Cardiac muscle cell (in vitro differentiated cells and primary cell): Measurements from ENCODE around the gene ULK1. TPM values are rescaled to one million over a fixed set of nuclear protein-coding genes. Genes with fewer than 3 reads are reported as not detected.

Experiments used
- DNase-seq, 2 donors: peaks; one replicate each; pipeline versions ENCODE4 v3.0.0 to v3.0.0-alpha.2; 2010 to 2017; ENCODE audit warnings: low read depth in 1 of 2, low spot score in 1 of 2
- H3K27ac ChIP-seq: fragments of 200-600 bp; sonication (generic); 2 replicates; pipeline ENCODE4 v1.5.1; 2016
- H3K27me3 ChIP-seq: fragments of 200-600 bp; sonication (generic); 2 replicates; pipeline ENCODE4 v1.6.0; 2016; ENCODE audit warnings: control low read depth
- H3K36me3 ChIP-seq: fragments of 200-600 bp; sonication (generic); 2 replicates; pipeline ENCODE4 v1.5.1; 2016; ENCODE audit warnings: control low read depth
- H3K4me1 ChIP-seq: fragments of 200-600 bp; sonication (generic); 2 replicates; pipeline ENCODE4 v1.8.1; 2017; ENCODE audit warnings: low read depth, mild to moderate bottlenecking, mixed run types
- H3K4me3 ChIP-seq: fragments of 200-600 bp; sonication (generic); 2 replicates; pipeline ENCODE4 v1.5.1; 2016; ENCODE audit warnings: mild to moderate bottlenecking
- H3K9me3 ChIP-seq: fragments of 200-600 bp; sonication (generic); 2 replicates; pipeline ENCODE4 v1.5.1; 2017; ENCODE audit warnings: low read depth, mild to moderate bottlenecking, control low read depth
- polyA plus RNA-seq: library from polyadenylated mRNA; unstranded; fragments of >200 nt; fragmentation: Nextera tagmentation; extraction: Ambion mirVana; gene quantifications from 2 replicates; pipeline ENCODE4 v1.2.1, GENCODE V29; 2016
- total RNA-seq: library from RNA; depleted of rRNA; stranded (reverse); fragments of >200 nt; gene quantifications from 2 replicates; pipeline ENCODE4 v1.2.3, GENCODE V29; 2016
- TF ChIP-seq, protein P1 (sequence below): IDR thresholded peaks from 2 replicates; pipeline ENCODE4 v1.5.1; 2012; ENCODE audit warnings: low read depth, mild to moderate bottlenecking, low read length

Gene ULK1
- total and polyA plus RNA-seq, 2 experiments from 2014 or later = 14.2 to 27.6 TPM

DNA sequence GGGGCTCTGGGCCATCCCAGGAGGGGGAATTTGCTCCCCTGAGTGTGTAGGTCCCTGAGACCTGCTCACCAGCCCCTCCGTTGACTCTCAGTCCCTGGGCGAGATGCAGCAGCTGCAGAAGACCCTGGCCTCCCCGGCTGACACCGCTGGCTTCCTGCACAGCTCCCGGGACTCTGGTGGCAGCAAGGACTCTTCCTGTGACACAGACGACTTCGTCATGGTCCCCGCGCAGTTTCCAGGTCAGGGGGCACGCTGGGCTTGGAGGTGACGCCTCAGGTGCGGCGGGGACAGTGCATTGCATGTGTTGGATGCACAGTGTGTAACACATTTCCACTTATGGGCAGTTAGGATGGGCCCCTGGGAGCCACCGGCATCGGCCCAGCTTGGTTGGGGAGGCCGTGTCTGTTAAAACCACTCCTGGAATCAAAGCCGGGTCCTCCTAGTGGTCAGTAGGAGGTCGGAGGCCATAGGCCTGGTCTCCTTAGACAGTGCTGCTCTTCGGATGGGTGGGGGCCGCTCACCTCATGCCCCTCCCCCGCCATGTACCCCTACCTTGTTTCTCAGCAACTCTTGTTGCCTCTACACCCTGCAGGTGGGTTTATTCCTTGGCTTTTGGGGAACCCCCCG lies 17.5 kb downstream of the ULK1 start:
- Histone ChIP-seq H3K27ac (no peak overlapping the region), H3K4me3 (no peak overlapping the region), H3K27me3 (no peaks in the 10 kb centered on the region), H3K4me1 (no peaks in the 10 kb centered on the region), H3K36me3 (peaks cover 31% of the 10 kb centered on the region), H3K9me3 (no peaks in the 10 kb centered on the region)
- TF ChIP-seq, protein P1, sequence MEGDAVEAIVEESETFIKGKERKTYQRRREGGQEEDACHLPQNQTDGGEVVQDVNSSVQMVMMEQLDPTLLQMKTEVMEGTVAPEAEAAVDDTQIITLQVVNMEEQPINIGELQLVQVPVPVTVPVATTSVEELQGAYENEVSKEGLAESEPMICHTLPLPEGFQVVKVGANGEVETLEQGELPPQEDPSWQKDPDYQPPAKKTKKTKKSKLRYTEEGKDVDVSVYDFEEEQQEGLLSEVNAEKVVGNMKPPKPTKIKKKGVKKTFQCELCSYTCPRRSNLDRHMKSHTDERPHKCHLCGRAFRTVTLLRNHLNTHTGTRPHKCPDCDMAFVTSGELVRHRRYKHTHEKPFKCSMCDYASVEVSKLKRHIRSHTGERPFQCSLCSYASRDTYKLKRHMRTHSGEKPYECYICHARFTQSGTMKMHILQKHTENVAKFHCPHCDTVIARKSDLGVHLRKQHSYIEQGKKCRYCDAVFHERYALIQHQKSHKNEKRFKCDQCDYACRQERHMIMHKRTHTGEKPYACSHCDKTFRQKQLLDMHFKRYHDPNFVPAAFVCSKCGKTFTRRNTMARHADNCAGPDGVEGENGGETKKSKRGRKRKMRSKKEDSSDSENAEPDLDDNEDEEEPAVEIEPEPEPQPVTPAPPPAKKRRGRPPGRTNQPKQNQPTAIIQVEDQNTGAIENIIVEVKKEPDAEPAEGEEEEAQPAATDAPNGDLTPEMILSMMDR = no peak
- DNase-seq = no peak

DNA sequence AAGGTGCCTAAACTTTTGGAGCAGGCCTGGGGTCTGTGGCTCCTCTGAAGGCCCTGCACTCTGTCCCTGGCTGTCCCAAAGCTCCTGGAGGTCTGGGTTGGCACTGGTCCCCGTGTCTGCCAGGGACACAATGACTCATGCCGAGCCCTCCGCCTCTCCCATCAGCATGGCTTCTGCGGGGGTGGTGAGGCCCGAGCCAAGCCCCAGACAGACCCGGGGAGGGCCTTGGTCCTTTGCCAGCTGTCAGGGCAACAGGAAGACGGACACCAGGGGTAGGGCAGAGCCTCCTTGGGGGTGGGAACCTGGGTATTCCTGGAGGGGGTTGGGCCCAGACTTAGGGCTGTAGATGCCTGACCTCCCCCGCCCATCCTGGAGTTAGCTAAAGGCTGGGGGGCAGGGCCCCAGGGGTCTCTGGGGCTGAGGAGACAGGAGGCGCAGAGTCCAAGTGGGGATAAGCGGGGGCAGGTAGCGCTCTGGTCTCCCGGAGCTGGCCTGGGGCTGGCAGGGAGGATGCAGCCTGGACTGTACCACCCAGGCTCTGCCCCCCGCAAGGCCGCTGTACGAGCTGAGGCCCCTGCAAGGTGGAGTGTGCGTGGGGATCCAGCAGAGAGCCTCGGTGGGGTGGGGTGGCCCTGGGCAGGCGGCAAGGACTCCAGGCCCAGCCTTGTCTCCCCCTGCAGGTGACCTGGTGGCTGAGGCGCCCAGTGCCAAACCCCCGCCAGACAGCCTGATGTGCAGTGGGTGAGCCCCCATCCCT lies 18.3 kb downstream of the ULK1 start:
- TF ChIP-seq, protein P1 = no peak
- no peak overlapping the region for H3K27ac ChIP-seq
- H3K36me3 ChIP-seq = peaks cover 31% of the 10 kb centered on the region

DNA sequence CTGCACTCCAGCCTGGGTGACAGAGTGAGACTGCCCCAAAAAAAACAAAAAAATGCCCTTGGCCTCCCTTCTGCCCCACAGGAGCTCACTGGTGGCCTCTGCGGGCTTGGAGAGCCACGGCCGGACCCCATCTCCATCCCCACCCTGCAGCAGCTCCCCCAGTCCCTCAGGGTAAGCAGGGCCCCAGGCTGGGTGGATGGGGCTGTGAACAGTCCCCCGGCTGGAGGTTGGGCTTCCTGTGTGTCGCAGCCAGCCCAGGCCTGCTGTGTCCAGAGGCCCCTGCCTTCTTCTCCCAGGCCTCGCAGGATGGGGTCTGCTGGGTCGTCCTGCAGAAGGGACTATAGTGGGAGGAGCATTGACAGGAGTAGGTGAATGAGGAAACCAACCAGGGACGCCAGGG lies 19.2 kb downstream of the ULK1 start:
- Histone ChIP-seq H3K27ac (no peak overlapping the region), H3K36me3 (peaks cover 31% of the 10 kb centered on the region)
- TF ChIP-seq, protein P1 = no peak

More for the DNA sequence above, 18.3 kb downstream of the ULK1 start:
- DNase-seq = peak in 1 of 2 donors; percentile 92
- Histone ChIP-seq H3K9me3 (no peaks in the 10 kb centered on the region), H3K4me1 (no peaks in the 10 kb centered on the region), H3K4me3 (no peak overlapping the region), H3K27me3 (no peaks in the 10 kb centered on the region)

DNA sequence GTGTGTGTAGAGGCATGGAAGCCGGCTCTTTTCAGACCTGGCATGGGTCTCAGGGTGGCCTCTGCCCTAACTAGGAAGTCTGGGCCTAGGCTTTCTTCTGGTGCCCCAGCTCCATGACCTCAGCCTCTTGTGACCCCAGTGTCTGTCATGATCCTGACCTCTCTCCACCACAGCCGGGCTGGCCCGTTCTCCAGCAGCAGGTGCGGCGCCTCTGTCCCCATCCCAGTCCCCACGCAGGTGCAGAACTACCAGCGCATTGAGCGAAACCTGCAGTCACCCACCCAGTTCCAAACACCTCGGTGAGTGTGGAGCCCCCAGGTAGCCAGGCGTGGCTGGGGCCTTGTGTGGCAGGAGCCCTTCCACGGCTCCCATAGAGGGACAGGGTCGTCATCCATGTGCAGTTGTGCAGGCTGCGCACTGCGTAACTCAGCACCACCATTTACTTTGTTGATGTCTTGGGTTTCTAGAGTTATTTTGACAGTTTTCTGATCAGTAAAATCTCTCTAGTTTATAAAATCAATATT lies 19.8 kb downstream of the ULK1 start:
- Histone ChIP-seq H3K27ac (no peak overlapping the region), H3K4me3 (no peak overlapping the region), H3K4me1 (no peaks in the 10 kb centered on the region), H3K27me3 (no peaks in the 10 kb centered on the region), H3K36me3 (peaks cover 31% of the 10 kb centered on the region), H3K9me3 (no peaks in the 10 kb centered on the region)
- TF ChIP-seq, protein P1 = no peak
- no peak for DNase-seq

More for the DNA sequence above, 19.2 kb downstream of the ULK1 start:
- no peaks in the 10 kb centered on the region for H3K27me3 ChIP-seq
- no peaks in the 10 kb centered on the region for H3K4me1 ChIP-seq
- DNase-seq = no peak
- no peak overlapping the region for H3K4me3 ChIP-seq
- H3K9me3 ChIP-seq = no peaks in the 10 kb centered on the region

DNA sequence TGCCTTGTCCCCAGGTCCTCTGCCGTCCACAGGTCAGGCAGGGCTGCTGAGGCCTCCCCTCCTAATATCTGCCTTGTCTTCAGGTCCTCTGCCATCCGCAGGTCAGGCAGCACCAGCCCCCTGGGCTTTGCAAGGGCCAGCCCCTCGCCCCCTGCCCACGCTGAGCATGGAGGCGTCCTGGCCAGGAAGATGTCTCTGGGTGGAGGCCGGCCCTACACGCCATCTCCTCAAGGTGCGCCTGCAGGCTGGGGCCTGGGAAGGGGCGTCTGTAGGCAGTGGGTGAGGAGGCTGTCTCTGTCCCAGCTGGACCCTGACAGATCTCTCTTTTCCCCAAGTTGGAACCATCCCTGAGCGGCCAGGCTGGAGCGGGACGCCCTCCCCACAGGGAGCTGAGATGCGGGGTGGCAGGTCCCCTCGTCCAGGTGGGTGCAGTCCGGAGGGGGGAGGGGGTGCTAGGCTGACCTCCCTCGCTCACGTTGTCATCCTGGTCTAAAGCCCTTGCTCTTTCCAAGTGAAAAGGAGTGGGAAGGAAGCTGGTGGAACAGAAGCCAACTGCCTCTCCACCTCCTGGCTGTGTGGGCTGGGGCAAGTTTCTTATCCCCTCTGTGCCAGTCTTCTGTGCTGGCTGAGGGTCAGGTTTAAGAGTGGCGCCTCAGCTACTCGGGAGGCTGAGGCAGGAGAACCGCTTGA lies 20.7 kb downstream of the ULK1 start:
- no peak overlapping the region for H3K27ac ChIP-seq
- no peaks in the 10 kb centered on the region for H3K9me3 ChIP-seq
- no peaks in the 10 kb centered on the region for H3K27me3 ChIP-seq
- no peak for DNase-seq
- peaks cover 35% of the 10 kb centered on the region for H3K36me3 ChIP-seq
- H3K4me1 ChIP-seq = no peaks in the 10 kb centered on the region
- TF ChIP-seq, protein P1 = no peak
- no peak overlapping the region for H3K4me3 ChIP-seq
